Suprapubic skin (tissue), 3 donors: ENCODE results near the gene FGF5.

Experiments
- EP300 ChIP-seq: sonication (generic); formaldehyde crosslinking; IDR thresholded peaks from one replicate; pipeline ENCODE4 v1.6.1; 2017; ENCODE audit warnings: antibody characterized with exemption
- POLR2A ChIP-seq, 2 donors: fragments of 450-650 bp; IDR thresholded peaks; one replicate each; pipeline ENCODE4 v1.6.1; 2017; ENCODE audit warnings: antibody characterized with exemption in 2 of 2, mild to moderate bottlenecking in 2 of 2, moderate library complexity in 2 of 2
- TF ChIP-seq, protein P1 (sequence below), 2 donors: fragments of 200-600 bp in 1 of 2; fragments of 450-650 bp in 1 of 2; sonication (generic) in 1 of 2; IDR thresholded peaks; one replicate each; pipeline ENCODE4 v1.5.1; 2016 to 2019; ENCODE audit warnings: antibody characterized with exemption in 2 of 2, mild to moderate bottlenecking in 1 of 2, moderate library complexity in 1 of 2

DNA sequence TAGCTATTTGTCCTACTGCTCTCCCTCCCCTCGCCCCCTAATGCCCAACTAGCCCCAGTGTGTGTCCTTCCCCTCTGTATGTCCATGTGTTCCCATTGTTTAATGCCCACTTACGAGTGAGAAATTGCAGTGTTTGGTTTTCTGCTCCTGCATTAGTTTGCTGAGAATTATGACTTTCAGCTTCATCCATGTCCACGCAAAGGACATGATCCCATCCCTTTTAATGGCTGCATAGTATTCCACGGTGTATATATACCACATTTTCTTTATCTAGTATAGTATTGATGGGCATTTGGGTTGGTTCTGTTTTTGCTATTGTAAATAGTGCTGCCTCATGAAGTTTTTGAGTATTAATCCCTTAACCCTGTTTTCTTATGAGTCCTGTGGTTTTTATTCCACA is 35.4 kb downstream of the FGF5 start:
- TF ChIP-seq POLR2A (IDR thresholded peaks at IDR 0.05) (no peak), EP300 (no peak)
- TF ChIP-seq, protein P1, sequence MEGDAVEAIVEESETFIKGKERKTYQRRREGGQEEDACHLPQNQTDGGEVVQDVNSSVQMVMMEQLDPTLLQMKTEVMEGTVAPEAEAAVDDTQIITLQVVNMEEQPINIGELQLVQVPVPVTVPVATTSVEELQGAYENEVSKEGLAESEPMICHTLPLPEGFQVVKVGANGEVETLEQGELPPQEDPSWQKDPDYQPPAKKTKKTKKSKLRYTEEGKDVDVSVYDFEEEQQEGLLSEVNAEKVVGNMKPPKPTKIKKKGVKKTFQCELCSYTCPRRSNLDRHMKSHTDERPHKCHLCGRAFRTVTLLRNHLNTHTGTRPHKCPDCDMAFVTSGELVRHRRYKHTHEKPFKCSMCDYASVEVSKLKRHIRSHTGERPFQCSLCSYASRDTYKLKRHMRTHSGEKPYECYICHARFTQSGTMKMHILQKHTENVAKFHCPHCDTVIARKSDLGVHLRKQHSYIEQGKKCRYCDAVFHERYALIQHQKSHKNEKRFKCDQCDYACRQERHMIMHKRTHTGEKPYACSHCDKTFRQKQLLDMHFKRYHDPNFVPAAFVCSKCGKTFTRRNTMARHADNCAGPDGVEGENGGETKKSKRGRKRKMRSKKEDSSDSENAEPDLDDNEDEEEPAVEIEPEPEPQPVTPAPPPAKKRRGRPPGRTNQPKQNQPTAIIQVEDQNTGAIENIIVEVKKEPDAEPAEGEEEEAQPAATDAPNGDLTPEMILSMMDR (IDR thresholded peaks at IDR 0.05), result no peak
